B cell (primary cell): ENCODE results near the gene PI4KA. TPM values are rescaled to one million over a fixed set of nuclear protein-coding genes. Genes with fewer than 3 reads are reported as not detected.

Source experiments
- ATAC-seq: fragments of 200-7000 bp; cut with Tn5 transposase; one replicate; pipeline ENCODE4 v1.10.0; 2021; ENCODE audit warnings: low read depth, mild to moderate bottlenecking, moderate number of reproducible peaks, moderate library complexity
- CTCF ChIA-PET: fragments of 350-600 bp; sonication (Branson Sonifier 250); formaldehyde crosslinking; loops from one replicate; lab custom pipeline; 2021; ENCODE audit warnings: antibody characterized with exemption, inconsistent platforms; lab: Charles Lee
- POLR2A ChIA-PET: fragments of 350-600 bp; sonication (Branson Sonifier 250); formaldehyde crosslinking; loops from one replicate; lab custom pipeline; 2021; ENCODE audit warnings: antibody characterized with exemption; lab: Charles Lee
- DNase-seq: peaks from one replicate; pipeline ENCODE4 v3.0.0; 2013
- H2AFZ ChIP-seq: 2 replicates; pipeline ENCODE4 v1.6.1; 2012; ENCODE audit warnings: mild to moderate bottlenecking, low read depth, low read length; ENCODE audit not compliant: insufficient read depth, poor library complexity, severe bottlenecking
- H3K27ac ChIP-seq, 2 donors: 1 replicate in 1 of 2; 2 replicates in 1 of 2; pipeline ENCODE4 v1.5.1; 2012 to 2013; ENCODE audit warnings: low read length in 2 of 2, mild to moderate bottlenecking in 2 of 2, moderate library complexity in 1 of 2
- H3K27me3 ChIP-seq, 4 experiments: fragments of 200-600 bp in 1 of 4; sonication (generic) in 1 of 4; replicated peaks in 1 of 4; 1 replicate in 2 of 4; 2 replicates in 2 of 4; pipeline versions ENCODE4 v1.6.1 to v1.7.0; 2013 to 2016; ENCODE audit warnings: low read length in 3 of 4, mild to moderate bottlenecking in 2 of 4, mixed read lengths in 1 of 4, moderate library complexity in 1 of 4; ENCODE audit not compliant: insufficient read depth in 4 of 4, control insufficient read depth in 3 of 4; ENCODE audit errors: control extremely low read depth in 1 of 4
- H3K36me3 ChIP-seq, 2 experiments: replicated peaks in 1 of 2; 1 replicate in 1 of 2; 2 replicates in 1 of 2; pipeline versions ENCODE4 v1.6.1 to v1.7.1; 2013; ENCODE audit warnings: low read length in 1 of 2; ENCODE audit not compliant: insufficient read depth in 2 of 2, control insufficient read depth in 1 of 2; ENCODE audit errors: control extremely low read depth in 1 of 2, extremely low read depth in 1 of 2
- H3K4me1 ChIP-seq, 2 donors: fragments of 200-600 bp in 1 of 2; sonication (generic) in 1 of 2; 1 replicate in 1 of 2; 2 replicates in 1 of 2; pipeline versions ENCODE4 v1.5.1 to v1.6.1; 2013 to 2017; ENCODE audit warnings: low read length in 2 of 2; ENCODE audit not compliant: control insufficient read depth in 2 of 2, insufficient read depth in 2 of 2
- H3K4me2 ChIP-seq: replicated peaks from 2 replicates; pipeline ENCODE3; 2012; ENCODE audit warnings: mild to moderate bottlenecking, low read depth, low read length; ENCODE audit not compliant: poor library complexity, severe bottlenecking
- H3K4me3 ChIP-seq, 5 experiments: fragments of 200-600 bp in 1 of 5; sonication (generic) in 1 of 5; 1 replicate in 3 of 5; 2 replicates in 2 of 5; pipeline versions ENCODE4 v1.5.1 to v1.7.0; 2011 to 2016; ENCODE audit warnings: low read length in 4 of 5, mild to moderate bottlenecking in 4 of 5, low read depth in 2 of 5, control low read depth in 1 of 5, moderate library complexity in 1 of 5; ENCODE audit not compliant: insufficient read depth in 1 of 5; ENCODE audit errors: control extremely low read depth in 1 of 5, extremely low read depth in 1 of 5
- H3K79me2 ChIP-seq: fragments of 200-600 bp; sonication (generic); one replicate; pipeline ENCODE4 v1.6.0; 2016; ENCODE audit warnings: low read length; ENCODE audit not compliant: control insufficient read depth, insufficient read depth
- H3K9ac ChIP-seq: fragments of 200-600 bp; sonication (generic); 2 replicates; pipeline ENCODE4 v1.6.1; 2017; ENCODE audit warnings: mild to moderate bottlenecking, low read length, moderate library complexity
- H3K9me3 ChIP-seq, 3 donors: one replicate each; pipeline versions ENCODE4 v1.6.1 to v1.7.1; 2013; ENCODE audit warnings: low read length in 2 of 3; ENCODE audit not compliant: control insufficient read depth in 2 of 3, insufficient read depth in 1 of 3; ENCODE audit errors: control extremely low read depth in 1 of 3
- H4K20me1 ChIP-seq: 2 replicates; pipeline ENCODE4 v1.6.0; 2012; ENCODE audit warnings: mild to moderate bottlenecking, low read length; ENCODE audit not compliant: insufficient read depth, control insufficient read depth, poor library complexity, severe bottlenecking
- H3K27ac Mint-ChIP-seq: one replicate; pipeline ENCODE4 v1.8.0; 2021; ENCODE audit warnings: mixed read lengths
- H3K27me3 Mint-ChIP-seq: one replicate; pipeline ENCODE4 v1.8.0; 2021; ENCODE audit warnings: mixed read lengths
- H3K4me1 Mint-ChIP-seq: one replicate; pipeline ENCODE4 v1.8.0; 2021; ENCODE audit warnings: mixed read lengths
- H3K4me3 Mint-ChIP-seq: one replicate; pipeline ENCODE4 v1.8.0; 2021; ENCODE audit warnings: mixed read lengths
- H3K9me3 Mint-ChIP-seq: one replicate; pipeline ENCODE4 v1.8.0; 2022; ENCODE audit warnings: mixed read lengths; ENCODE audit not compliant: insufficient read depth
- EZH2 ChIP-seq: IDR thresholded peaks from 2 replicates; pipeline ENCODE4 v1.6.1; 2012; ENCODE audit warnings: borderline replicate concordance, low read depth, mild to moderate bottlenecking, moderate library complexity, low read length; ENCODE audit not compliant: insufficient read depth, poor library complexity, severe bottlenecking
- WGBS: methylation state at CpG from one replicate; pipeline ENCODE4 v1.1.5; 2013; ENCODE audit warnings: missing lambda C conversion rate; ENCODE audit not compliant: insufficient coverage; 5-methylcytosine and 5-hydroxymethylcytosine counted together
- intact Hi-C: fragments of 100-400 bp; cut with micrococcal nuclease; formaldehyde crosslinking; loops from one replicate; pipeline ENCODE4 v1.10.0; 2022
- polyA plus RNA-seq: library from polyadenylated mRNA; depleted of rRNA; stranded (reverse); fragments of >200 nt; gene quantifications from 2 replicates; pipeline ENCODE4 v1.2.3, GENCODE V29; 2012
- total RNA-seq, 2 donors: library from RNA; stranded (reverse); fragments of 120-200 nt in 1 of 2; gene quantifications; 1 replicate in 1 of 2; 2 replicates in 1 of 2; pipeline versions ENCODE4 v1.2.3 to v1.2.4, GENCODE V29; 2013 to 2022
- TF ChIP-seq, protein P1 (sequence below): fragments of 200-600 bp; IDR thresholded peaks from one replicate; pipeline ENCODE4 v1.8.0; 2022; ENCODE audit warnings: antibody characterized with exemption, mild to moderate bottlenecking

Gene PI4KA
- total and polyA plus RNA-seq, 2 donors (not counting 1 experiment from before 2014, with no cell fraction given) = 85.9 to 156 TPM

DNA sequence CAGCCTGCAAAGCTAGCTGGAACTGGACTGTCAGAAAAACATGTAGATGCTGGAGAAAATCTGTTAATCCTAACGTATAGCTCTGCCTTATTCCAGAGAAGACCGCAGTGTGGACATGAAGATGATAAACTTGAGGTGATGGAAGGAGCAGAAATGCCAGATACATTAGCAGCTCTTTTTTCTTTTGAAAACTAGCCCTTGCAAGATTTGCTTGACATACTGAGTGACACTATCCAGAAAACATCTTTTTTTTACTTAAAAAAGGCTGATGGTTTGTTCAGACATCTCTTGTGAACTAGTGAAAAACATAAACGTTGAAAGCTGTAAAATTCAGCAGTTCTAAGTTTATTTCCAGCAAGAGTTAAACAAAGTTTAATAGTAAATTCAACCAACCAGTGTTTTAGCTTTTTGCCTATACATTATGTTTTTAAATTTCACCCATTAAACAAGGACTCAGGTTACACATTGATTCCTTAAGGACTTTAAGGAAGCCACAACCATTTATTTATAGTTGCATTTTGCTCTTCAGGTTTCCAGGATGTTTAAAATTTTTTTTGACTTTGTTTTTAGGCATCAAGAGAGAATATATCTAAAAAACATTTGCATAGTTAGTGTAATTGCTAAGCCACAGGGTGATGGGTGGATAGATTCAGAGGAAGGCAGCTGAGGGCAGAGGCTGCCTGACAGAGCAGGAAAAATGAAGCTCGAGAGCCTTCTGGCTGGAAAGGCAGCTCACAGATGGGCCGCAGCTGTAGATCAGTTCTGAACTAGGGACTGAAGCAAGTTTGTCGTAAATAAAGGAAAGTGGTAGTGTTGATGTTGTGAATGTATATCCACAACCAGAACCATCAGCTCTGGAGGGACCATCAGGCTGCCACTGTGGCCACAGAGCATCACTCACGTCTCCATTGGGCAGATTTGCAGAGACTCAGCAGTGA, 9.7 kb upstream of the PI4KA start:
- H2AFZ ChIP-seq = no peak overlapping the region
- H3K4me2 ChIP-seq = no peak overlapping the region
- Mint-ChIP-seq H3K4me1 (peaks cover 1% of the 10 kb centered on the region), H3K27me3 (no peaks in the 10 kb centered on the region), H3K4me3 (no peak overlapping the region), H3K9me3 (no peaks in the 10 kb centered on the region), H3K27ac (no peak overlapping the region)
- no peaks in the 10 kb centered on the region for H3K27me3 ChIP-seq
- H3K9me3 ChIP-seq = no peaks in the 10 kb centered on the region
- H3K9ac ChIP-seq = no peak overlapping the region
- ATAC-seq = no peak
- POLR2A ChIA-PET = no interaction called here
- no peak overlapping the region for H3K27ac ChIP-seq
- H3K4me3 ChIP-seq = no peak overlapping the region
- peaks cover 5% of the 10 kb centered on the region for H3K79me2 ChIP-seq
- TF ChIP-seq, protein P1, sequence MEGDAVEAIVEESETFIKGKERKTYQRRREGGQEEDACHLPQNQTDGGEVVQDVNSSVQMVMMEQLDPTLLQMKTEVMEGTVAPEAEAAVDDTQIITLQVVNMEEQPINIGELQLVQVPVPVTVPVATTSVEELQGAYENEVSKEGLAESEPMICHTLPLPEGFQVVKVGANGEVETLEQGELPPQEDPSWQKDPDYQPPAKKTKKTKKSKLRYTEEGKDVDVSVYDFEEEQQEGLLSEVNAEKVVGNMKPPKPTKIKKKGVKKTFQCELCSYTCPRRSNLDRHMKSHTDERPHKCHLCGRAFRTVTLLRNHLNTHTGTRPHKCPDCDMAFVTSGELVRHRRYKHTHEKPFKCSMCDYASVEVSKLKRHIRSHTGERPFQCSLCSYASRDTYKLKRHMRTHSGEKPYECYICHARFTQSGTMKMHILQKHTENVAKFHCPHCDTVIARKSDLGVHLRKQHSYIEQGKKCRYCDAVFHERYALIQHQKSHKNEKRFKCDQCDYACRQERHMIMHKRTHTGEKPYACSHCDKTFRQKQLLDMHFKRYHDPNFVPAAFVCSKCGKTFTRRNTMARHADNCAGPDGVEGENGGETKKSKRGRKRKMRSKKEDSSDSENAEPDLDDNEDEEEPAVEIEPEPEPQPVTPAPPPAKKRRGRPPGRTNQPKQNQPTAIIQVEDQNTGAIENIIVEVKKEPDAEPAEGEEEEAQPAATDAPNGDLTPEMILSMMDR = no peak
- no peak for TF ChIP-seq EZH2
- H4K20me1 ChIP-seq = peaks cover 17% of the 10 kb centered on the region
- intact Hi-C loops = no loop called here
- H3K4me1 ChIP-seq = no peaks in the 10 kb centered on the region
- CTCF ChIA-PET = no interaction called here
- DNase-seq = no peak
- peaks cover 2 to 13% of the 10 kb centered on the region in 2 experiments for H3K36me3 ChIP-seq
- 94% methylated on average over 3 of the region's 7 CpGs for WGBS
